Measurements from ENCODE around the gene LIMS2. TPM values are rescaled to one million over a fixed set of nuclear protein-coding genes. Genes with fewer than 3 reads are reported as not detected.

LIMS2 gene
- total RNA-seq, 4 donors from 2014 or later: 34.5 to 198 (median 91.3) TPM

- Histone ChIP-seq H3K4me3 (no peak overlapping the region), H3K36me3 (no peaks in the 10 kb centered on the region), H3K4me1 (peaks cover 0 to 30% (median 11%) of the 10 kb centered on the region in 4 donors), H3K27me3 (no peaks in the 10 kb centered on the region), H3K9me3 (no peaks in the 10 kb centered on the region), H3K27ac (peak overlapping the region; percentile 26 to 83 (median 52))
- intact Hi-C loops (cut with DNase I; ENCODE audit: low total_unique reads) (no loop called here), in situ Hi-C loops (cut with MboI; ENCODE audit: low pct_ligation_motif_present in 1 of 4, low pct_unique_long_range_greater_than_20kb in 1 of 4, low sequenced_read_pairs in 3 of 4) (no loop called here)
- DNase-seq: no peak
- WGBS, 2 donors (ENCODE audit: low coverage in 1 of 2): 75 to 89% methylated on average over 3 to 9 of the region's 9 CpGs
- TF ChIP-seq POLR2AphosphoS5 (IDR thresholded peaks at IDR 0.05) (no peak), POLR2A (IDR thresholded peaks at IDR 0.05) (no peak), EP300 (IDR thresholded peaks at IDR 0.05; ENCODE audit: low read depth) (no peak)
- TF ChIP-seq, protein P1, sequence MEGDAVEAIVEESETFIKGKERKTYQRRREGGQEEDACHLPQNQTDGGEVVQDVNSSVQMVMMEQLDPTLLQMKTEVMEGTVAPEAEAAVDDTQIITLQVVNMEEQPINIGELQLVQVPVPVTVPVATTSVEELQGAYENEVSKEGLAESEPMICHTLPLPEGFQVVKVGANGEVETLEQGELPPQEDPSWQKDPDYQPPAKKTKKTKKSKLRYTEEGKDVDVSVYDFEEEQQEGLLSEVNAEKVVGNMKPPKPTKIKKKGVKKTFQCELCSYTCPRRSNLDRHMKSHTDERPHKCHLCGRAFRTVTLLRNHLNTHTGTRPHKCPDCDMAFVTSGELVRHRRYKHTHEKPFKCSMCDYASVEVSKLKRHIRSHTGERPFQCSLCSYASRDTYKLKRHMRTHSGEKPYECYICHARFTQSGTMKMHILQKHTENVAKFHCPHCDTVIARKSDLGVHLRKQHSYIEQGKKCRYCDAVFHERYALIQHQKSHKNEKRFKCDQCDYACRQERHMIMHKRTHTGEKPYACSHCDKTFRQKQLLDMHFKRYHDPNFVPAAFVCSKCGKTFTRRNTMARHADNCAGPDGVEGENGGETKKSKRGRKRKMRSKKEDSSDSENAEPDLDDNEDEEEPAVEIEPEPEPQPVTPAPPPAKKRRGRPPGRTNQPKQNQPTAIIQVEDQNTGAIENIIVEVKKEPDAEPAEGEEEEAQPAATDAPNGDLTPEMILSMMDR (IDR thresholded peaks at IDR 0.05): no peak
These were observed 41.7 kb downstream of the LIMS2 start for GRCh38 chr2:127633556-127634065.

GRCh38 chr2:127632592-127633489, 42.5 kb downstream of the LIMS2 start:
- intact Hi-C loops (cut with DNase I; ENCODE audit: low total_unique reads) (no loop called here), in situ Hi-C loops (cut with MboI; ENCODE audit: low pct_ligation_motif_present in 1 of 4, low pct_unique_long_range_greater_than_20kb in 1 of 4, low sequenced_read_pairs in 3 of 4) (no loop called here)
- peak in 1 of 3 donors; percentile 0 for TF ChIP-seq POLR2AphosphoS5 (IDR thresholded peaks at IDR 0.05)
- TF ChIP-seq, protein P1 (IDR thresholded peaks at IDR 0.05): no peak
- TF ChIP-seq EP300 (IDR thresholded peaks at IDR 0.05; ENCODE audit: low read depth): no peak
- TF ChIP-seq POLR2A (IDR thresholded peaks at IDR 0.05): no peak
- peak overlapping the region; percentile 26 to 83 (median 52) for H3K27ac ChIP-seq
- WGBS, 2 donors (ENCODE audit: low coverage in 1 of 2): 71% methylated on average over 25 of the region's 25 CpGs; no CpG with 5 or more reads in 1 of the 2 donors
- no peaks in the 10 kb centered on the region for H3K9me3 ChIP-seq
- no peaks in the 10 kb centered on the region for H3K27me3 ChIP-seq
- H3K4me3 ChIP-seq: no peak overlapping the region
- no peaks in the 10 kb centered on the region for H3K36me3 ChIP-seq
- no peak for DNase-seq
- peaks cover 0 to 30% (median 9%) of the 10 kb centered on the region in 4 donors for H3K4me1 ChIP-seq

DNA sequence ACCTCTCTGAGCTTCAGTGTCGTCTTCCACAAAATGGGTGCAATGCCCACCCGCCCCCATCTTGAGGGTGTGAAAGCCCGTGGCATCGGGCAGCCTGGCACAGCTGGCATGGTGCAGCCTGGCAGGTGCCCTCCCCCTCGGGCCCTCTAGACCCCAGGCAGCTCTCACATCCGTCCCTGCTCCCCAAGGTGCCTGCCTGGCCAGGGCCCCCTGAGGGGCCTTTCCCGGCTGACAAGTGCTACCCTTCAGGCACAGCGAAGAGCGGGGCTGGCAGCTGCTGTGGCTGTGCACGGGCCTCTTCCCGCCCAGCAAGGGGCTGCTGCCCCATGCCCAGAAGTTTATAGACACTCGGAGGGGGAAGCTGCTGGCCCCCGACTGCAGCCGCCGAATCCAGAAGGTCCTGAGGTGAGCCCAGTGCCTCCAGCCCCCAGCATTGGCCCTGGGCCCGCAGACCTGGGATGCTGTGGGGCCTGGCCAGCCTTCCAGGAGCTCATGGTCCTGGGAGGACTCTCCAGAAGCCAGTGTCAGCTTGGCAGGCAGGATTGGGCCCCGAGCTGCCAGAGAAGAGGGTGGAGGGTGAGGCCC, 43.2 kb downstream of the LIMS2 start:
- TF ChIP-seq POLR2AphosphoS5 (IDR thresholded peaks at IDR 0.05) (no peak), POLR2A (IDR thresholded peaks at IDR 0.05) (no peak), EP300 (IDR thresholded peaks at IDR 0.05; ENCODE audit: low read depth) (no peak)
- TF ChIP-seq, protein P1 (IDR thresholded peaks at IDR 0.05): no peak
- Histone ChIP-seq H3K27ac (peak overlapping the region; percentile 26 to 83 (median 52)), H3K9me3 (no peaks in the 10 kb centered on the region), H3K4me3 (no peak overlapping the region), H3K27me3 (no peaks in the 10 kb centered on the region), H3K36me3 (no peaks in the 10 kb centered on the region), H3K4me1 (peaks cover 0 to 24% (median 5%) of the 10 kb centered on the region in 4 donors)
- DNase-seq: no peak
- WGBS, 2 donors (ENCODE audit: low coverage in 1 of 2): 87% methylated on average over 17 of the region's 17 CpGs; no CpG with 5 or more reads in 1 of the 2 donors
- in situ Hi-C loops (cut with MboI; ENCODE audit: low pct_ligation_motif_present in 1 of 4, low pct_unique_long_range_greater_than_20kb in 1 of 4, low sequenced_read_pairs in 3 of 4) (no loop called here), intact Hi-C loops (cut with DNase I; ENCODE audit: low total_unique reads) (no loop called here)

DNA sequence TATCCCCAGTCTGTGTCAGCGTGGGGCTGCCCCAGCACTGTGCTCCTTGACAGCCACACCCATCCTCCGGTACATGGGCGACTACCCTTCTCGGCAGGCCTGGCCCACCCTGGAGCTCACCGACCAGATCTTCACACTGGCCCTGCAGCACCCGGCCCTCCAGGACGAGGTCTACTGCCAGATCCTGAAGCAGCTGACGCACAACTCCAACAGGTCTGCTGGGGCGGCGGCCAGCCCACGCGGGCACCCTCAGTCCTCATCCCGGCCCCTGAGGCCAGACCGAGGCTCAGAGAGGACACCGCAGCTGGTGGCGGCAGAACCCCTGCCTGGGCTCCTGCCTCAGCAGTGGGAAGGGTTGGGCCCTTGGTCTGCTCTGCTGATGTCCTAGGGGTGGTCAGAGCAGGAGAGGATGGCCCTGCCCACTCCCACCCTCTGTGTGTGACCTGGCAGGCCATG, 43.8 kb downstream of the LIMS2 start:
- no peaks in the 10 kb centered on the region for H3K9me3 ChIP-seq
- no peaks in the 10 kb centered on the region for H3K27me3 ChIP-seq
- TF ChIP-seq POLR2A (IDR thresholded peaks at IDR 0.05) (no peak), EP300 (IDR thresholded peaks at IDR 0.05; ENCODE audit: low read depth) (no peak), POLR2AphosphoS5 (IDR thresholded peaks at IDR 0.05) (peak in 2 of 3 donors; percentile 2 to 3)
- TF ChIP-seq, protein P1 (IDR thresholded peaks at IDR 0.05): no peak
- 66% methylated on average over 7 of the region's 16 CpGs; no CpG with 5 or more reads in 1 of the 2 donors for WGBS, 2 donors (ENCODE audit: low coverage in 1 of 2)
- peaks cover 0 to 20% (median 3%) of the 10 kb centered on the region in 4 donors for H3K4me1 ChIP-seq
- intact Hi-C loops (cut with DNase I; ENCODE audit: low total_unique reads): no loop called here
- no peak overlapping the region for H3K4me3 ChIP-seq
- no peak for DNase-seq
- peak overlapping the region in 3 of 4 donors; percentile 31 to 83 (median 72) for H3K27ac ChIP-seq
- in situ Hi-C loops (cut with MboI; ENCODE audit: low pct_ligation_motif_present in 1 of 4, low pct_unique_long_range_greater_than_20kb in 1 of 4, low sequenced_read_pairs in 3 of 4): no loop called here
- no peaks in the 10 kb centered on the region for H3K36me3 ChIP-seq

All from transverse colon (tissue), 4 donors.